Measurements from ENCODE around the gene ERP27.

Gene ERP27

DNA sequence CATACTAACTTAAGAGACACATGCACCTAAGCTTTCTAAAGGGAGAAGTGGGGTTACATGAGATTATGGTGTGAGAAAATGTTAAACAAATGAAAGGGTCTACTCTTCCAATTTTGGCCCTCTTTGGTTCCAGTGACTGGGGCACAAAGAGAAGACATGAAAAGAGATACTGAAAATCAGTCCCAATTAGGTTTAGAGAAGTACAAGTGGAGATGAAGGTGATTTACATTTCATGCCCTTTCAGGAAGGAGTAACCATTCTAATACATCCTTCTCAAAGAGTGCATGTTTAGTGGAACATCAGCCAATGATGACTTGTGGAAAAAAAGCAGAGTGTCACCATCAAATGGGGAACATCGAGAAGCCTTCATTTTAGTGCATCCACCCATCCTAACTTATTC is 67.1 kb downstream of the ERP27 start:
- no peak for DNase-seq (ENCODE audit: low read depth in 2 of 2)

DNA sequence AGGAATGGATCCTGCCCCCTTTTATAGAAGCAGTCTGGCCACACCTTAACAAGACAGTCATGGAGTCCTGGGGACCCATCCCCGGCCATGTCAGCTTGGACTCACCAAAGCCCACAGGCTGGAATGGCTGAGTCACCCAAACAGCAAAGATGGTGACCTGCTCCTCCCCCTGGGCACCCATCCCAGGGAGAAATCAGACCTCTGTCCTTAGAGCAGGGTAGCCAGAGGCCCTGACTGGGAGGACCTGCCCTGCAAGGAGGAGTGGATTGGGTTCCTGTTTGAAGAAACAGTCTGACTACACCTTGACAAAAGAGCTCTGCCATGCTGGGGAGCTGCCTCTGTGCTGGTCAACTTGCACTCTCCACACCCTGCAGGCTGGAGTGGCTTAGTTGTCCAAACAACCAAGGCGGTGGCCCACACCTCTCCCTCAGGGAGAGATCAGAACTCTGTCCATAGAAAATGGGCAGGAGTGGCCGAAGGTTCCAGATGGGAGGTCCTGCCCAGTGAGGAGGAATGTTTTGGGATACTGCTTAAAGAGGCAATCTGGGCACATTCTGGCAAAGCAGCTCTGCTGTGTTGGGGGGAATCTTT is 69.3 kb downstream of the ERP27 start:
- no peak for DNase-seq (ENCODE audit: low read depth in 2 of 2)

Measured in activated CD4-positive, alpha-beta T cell treated with anti-CD3 and anti-CD28 coated beads for 24 hours (primary cell).